ENCODE data around the gene PLEK2. TPM values are rescaled to one million over a fixed set of nuclear protein-coding genes. Genes with fewer than 3 reads are reported as not detected.
"Not testable (repeated sequence)": the region's sequence is repeated elsewhere in the genome, so short reads cannot be mapped to it uniquely, and the experiment has no call there.

PLEK2 gene
- total RNA-seq, 1 experiment from 2014 or later = not detected

- no peak for DNase-seq (ENCODE audit: low read depth)
Measured at GRCh38 chr14:67360470-67361206, 51.3 kb downstream of the PLEK2 start.

- DNase-seq (ENCODE audit: low read depth) = peak; percentile 99
Measured at GRCh38 chr14:67359775-67360469, 52.0 kb downstream of the PLEK2 start, which contains the start of the genes ATP6V1D and EIF2S1. TSS of gene ATP6V1D (minus strand) at chr14:67359804. CDS start at chr14:67359698, 106 bp downstream. TSS of gene EIF2S1 (plus strand) at chr14:67360328. CDS start at chr14:67364768, 4,440 bp downstream.

- peak; percentile 73 for DNase-seq (ENCODE audit: low read depth)
Measured at GRCh38 chr14:67358924-67359774, 52.8 kb downstream of the PLEK2 start.

- no peak for DNase-seq (ENCODE audit: low read depth)
Measured at GRCh38 chr14:67357969-67358354, 54.0 kb downstream of the PLEK2 start.

GRCh38 chr14:67357186-67357968 is 54.6 kb downstream of the PLEK2 start:
- DNase-seq (ENCODE audit: low read depth) = no peak

- no peak for DNase-seq (ENCODE audit: low read depth)
Measured at GRCh38 chr14:67352055-67352454, 59.9 kb downstream of the PLEK2 start.

- no peak for DNase-seq (ENCODE audit: low read depth)
Measured at GRCh38 chr14:67345583-67345982, 66.4 kb downstream of the PLEK2 start.

GRCh38 chr14:67343601-67344230 is 68.2 kb downstream of the PLEK2 start:
- DNase-seq (ENCODE audit: low read depth) = peak; percentile 50

- not testable (repeated sequence) for DNase-seq (ENCODE audit: low read depth)
Measured at GRCh38 chr14:67341231-67341630, 70.7 kb downstream of the PLEK2 start.

Other genes with a start within 250 kb of the PLEK2 start
- gene GARIN2, start 222.7 kb downstream of the PLEK2 start, total RNA-seq (2014; rRNA removed; shearing (Covaris generic)) = not detected in 2 replicates
- 32.6 and 45.7 TPM in 2 replicates for gene PALS1, start 170.7 kb downstream of the PLEK2 start, total RNA-seq (2014; rRNA removed; shearing (Covaris generic))
- 194 and 202 TPM in 2 replicates for gene ATP6V1D, start 52.4 kb downstream of the PLEK2 start, total RNA-seq (2014; rRNA removed; shearing (Covaris generic))
- gene EIF2S1, start 51.8 kb downstream of the PLEK2 start, total RNA-seq (2014; rRNA removed; shearing (Covaris generic)) = 304 and 324 TPM in 2 replicates
- 13.0 and 21.5 TPM in 2 replicates for gene TMEM229B, start 76.6 kb upstream of the PLEK2 start, total RNA-seq (2014; rRNA removed; shearing (Covaris generic))
- 1.6 and 1.8 TPM in 2 replicates for gene PLEKHH1, start 121.1 kb upstream of the PLEK2 start, total RNA-seq (2014; rRNA removed; shearing (Covaris generic))
- gene PIGH, start 188.1 kb upstream of the PLEK2 start, total RNA-seq (2014; rRNA removed; shearing (Covaris generic)) = 23.2 and 32.8 TPM in 2 replicates
- 22.6 and 26.4 TPM in 2 replicates for gene ARG2, start 207.8 kb upstream of the PLEK2 start, total RNA-seq (2014; rRNA removed; shearing (Covaris generic))